Sigmoid colon (tissue), 7 donors: Measurements from ENCODE around the gene SLC39A13. TPM values are rescaled to one million over a fixed set of nuclear protein-coding genes. Genes with fewer than 3 reads are reported as not detected.

Source experiments
- DNase-seq: peaks from one replicate; pipeline ENCODE4 v3.0.0-alpha.2; 2019
- H3K27ac ChIP-seq, 4 donors: fragments of 200-600 bp; sonication (generic); one replicate each; pipeline ENCODE4 v1.5.1; 2016 to 2019; ENCODE audit warnings: mild to moderate bottlenecking in 1 of 4
- H3K27me3 ChIP-seq, 3 donors: fragments of 200-600 bp; sonication (generic); one replicate each; pipeline ENCODE4 v1.5.1; 2019; ENCODE audit warnings: mild to moderate bottlenecking in 1 of 3
- H3K36me3 ChIP-seq, 4 donors: fragments of 200-600 bp; sonication (generic); one replicate each; pipeline ENCODE4 v1.5.1; 2016 to 2019
- H3K4me1 ChIP-seq, 4 donors: fragments of 200-600 bp; sonication (generic); one replicate each; pipeline ENCODE4 v1.5.1; 2017 to 2019
- H3K4me3 ChIP-seq, 4 donors: fragments of 200-600 bp; sonication (generic); one replicate each; pipeline ENCODE4 v1.5.1; 2017 to 2019; ENCODE audit warnings: mild to moderate bottlenecking in 2 of 4, moderate library complexity in 1 of 4
- H3K9me3 ChIP-seq, 4 donors: fragments of 200-600 bp in 3 of 4; sonication (generic) in 3 of 4; one replicate each; pipeline versions ENCODE4 v1.5.1 to v1.6.1; 2013 to 2019
- EP300 ChIP-seq, 4 donors: sonication (generic); formaldehyde crosslinking; IDR thresholded peaks; one replicate each; pipeline ENCODE4 v1.6.1; 2017; ENCODE audit warnings: antibody characterized with exemption in 4 of 4
- POLR2A ChIP-seq, 2 donors: fragments of 450-650 bp; IDR thresholded peaks; one replicate each; pipeline ENCODE4 v1.6.1; 2016; ENCODE audit warnings: antibody characterized with exemption in 2 of 2, mild to moderate bottlenecking in 2 of 2, moderate library complexity in 2 of 2
- POLR2AphosphoS5 ChIP-seq, 4 donors: sonication (generic); formaldehyde crosslinking; IDR thresholded peaks; one replicate each; pipeline ENCODE4 v1.6.1; 2017; ENCODE audit warnings: antibody characterized with exemption in 4 of 4
- WGBS, 2 donors: extraction: QIAGEN DNeasy Blood & Tissue Kit; methylation state at CpG; one replicate each; pipeline ENCODE4 v1.1.7; 2013; 5-methylcytosine and 5-hydroxymethylcytosine counted together
- intact Hi-C: fragments of 100-400 bp; cut with DNase I; formaldehyde crosslinking; loops from one replicate; pipeline ENCODE4 v1.15.1; 2023
- polyA plus RNA-seq, 3 donors: library from polyadenylated mRNA; stranded (reverse); fragments of 200-250 nt; gene quantifications; one replicate each; pipeline ENCODE4 v1.2.3, GENCODE V29; 2013
- total RNA-seq, 4 donors: library from RNA; depleted of rRNA; stranded (reverse); fragments of >200 nt; gene quantifications; one replicate each; pipeline ENCODE4 v1.1.0, GENCODE V29; 2016
- TF ChIP-seq, protein P1 (sequence below), 4 experiments: fragments of 450-650 bp in 3 of 4; fragments of 200-600 bp in 1 of 4; IDR thresholded peaks; one replicate each; pipeline ENCODE4 v1.5.1; 2016 to 2019; ENCODE audit warnings: antibody characterized with exemption in 4 of 4, mild to moderate bottlenecking in 3 of 4, moderate library complexity in 2 of 4
- donor health status: healthy with polysubstance abuse.
- donor health status: Bipolar disorder and iron deficiency.
- donor health status: healthy.

The SLC39A13 gene
- total and polyA plus RNA-seq, 7 donors, result 4.6 to 87.5 (median 38.2) TPM

DNA sequence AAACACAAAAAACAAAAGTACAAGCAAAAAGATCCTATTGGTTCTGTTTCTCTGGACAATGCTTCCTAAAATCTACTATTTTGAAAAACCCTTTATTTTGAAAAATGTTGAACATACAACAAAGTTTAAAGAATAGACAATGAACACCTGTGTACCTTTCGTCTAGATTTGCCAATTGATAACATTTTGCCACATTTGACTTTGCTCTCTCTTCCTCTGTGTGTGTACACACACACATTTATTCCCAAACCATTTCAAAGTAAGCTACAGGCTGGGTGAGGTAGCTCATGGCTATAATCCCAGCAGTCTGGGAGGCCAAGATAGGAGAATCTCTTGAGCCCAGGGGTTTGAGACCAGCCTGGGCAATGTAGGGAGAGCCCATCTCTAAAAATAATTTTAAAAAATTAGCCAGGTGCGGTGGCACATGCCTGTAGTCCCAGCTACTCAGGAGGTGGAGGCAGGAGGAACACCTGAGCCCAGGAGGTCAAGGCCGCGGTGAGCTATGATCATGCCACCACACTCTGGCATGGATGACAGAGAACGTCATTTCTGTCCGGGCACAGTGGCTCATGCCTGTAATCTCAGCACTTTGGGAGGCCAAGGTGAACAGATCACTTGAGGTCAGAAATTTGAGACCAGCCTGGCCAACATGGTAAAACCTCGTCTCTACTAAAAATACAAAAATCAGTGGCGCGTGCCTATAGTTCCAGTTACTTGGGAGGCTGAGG, 23.1 kb downstream of the SLC39A13 start:
- Histone ChIP-seq H3K4me3 (no peak overlapping the region), H3K27me3 (no peaks in the 10 kb centered on the region), H3K4me1 (peaks cover 0 to 13% (median 7%) of the 10 kb centered on the region in 4 donors), H3K9me3 (no peaks in the 10 kb centered on the region), H3K27ac (no peak overlapping the region), H3K36me3 (no peaks in the 10 kb centered on the region)
- WGBS, 2 donors, result 90 to 93% methylated on average over 9 of the region's 9 CpGs
- DNase-seq, result no peak
- TF ChIP-seq EP300 (IDR thresholded peaks at IDR 0.05), result no peak
- intact Hi-C loops, result no loop called here

DNA sequence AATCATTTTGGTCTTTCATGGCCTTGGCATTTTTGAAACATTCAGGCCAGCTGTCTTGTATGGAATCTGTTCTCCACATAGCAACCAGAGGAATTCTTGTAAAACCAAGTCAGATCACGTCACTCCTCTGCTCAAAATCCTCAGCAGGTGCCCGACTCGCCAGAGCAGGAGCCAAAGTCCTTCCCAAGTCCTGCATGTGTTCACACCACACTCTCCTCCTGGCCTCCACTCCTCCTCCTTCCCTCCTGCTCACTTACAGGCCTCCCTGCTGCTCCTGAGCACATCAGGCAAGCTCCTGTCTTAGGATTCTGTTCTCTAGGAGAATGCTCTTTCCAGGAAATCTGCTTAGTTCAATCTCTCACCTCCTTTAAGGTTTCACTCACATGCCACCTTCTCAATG, 24.8 kb downstream of the SLC39A13 start:
- no peak for DNase-seq
- no peaks in the 10 kb centered on the region for H3K36me3 ChIP-seq
- no peaks in the 10 kb centered on the region for H3K27me3 ChIP-seq
- H3K9me3 ChIP-seq, result no peaks in the 10 kb centered on the region
- H3K4me3 ChIP-seq, result no peak overlapping the region
- no peak for TF ChIP-seq POLR2A (IDR thresholded peaks at IDR 0.05)
- no peak for TF ChIP-seq POLR2AphosphoS5 (IDR thresholded peaks at IDR 0.05)
- no peak for TF ChIP-seq EP300 (IDR thresholded peaks at IDR 0.05)
- TF ChIP-seq, protein P1, sequence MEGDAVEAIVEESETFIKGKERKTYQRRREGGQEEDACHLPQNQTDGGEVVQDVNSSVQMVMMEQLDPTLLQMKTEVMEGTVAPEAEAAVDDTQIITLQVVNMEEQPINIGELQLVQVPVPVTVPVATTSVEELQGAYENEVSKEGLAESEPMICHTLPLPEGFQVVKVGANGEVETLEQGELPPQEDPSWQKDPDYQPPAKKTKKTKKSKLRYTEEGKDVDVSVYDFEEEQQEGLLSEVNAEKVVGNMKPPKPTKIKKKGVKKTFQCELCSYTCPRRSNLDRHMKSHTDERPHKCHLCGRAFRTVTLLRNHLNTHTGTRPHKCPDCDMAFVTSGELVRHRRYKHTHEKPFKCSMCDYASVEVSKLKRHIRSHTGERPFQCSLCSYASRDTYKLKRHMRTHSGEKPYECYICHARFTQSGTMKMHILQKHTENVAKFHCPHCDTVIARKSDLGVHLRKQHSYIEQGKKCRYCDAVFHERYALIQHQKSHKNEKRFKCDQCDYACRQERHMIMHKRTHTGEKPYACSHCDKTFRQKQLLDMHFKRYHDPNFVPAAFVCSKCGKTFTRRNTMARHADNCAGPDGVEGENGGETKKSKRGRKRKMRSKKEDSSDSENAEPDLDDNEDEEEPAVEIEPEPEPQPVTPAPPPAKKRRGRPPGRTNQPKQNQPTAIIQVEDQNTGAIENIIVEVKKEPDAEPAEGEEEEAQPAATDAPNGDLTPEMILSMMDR (IDR thresholded peaks at IDR 0.05), result no peak
- intact Hi-C loops, result no loop called here
- peaks cover 0 to 16% (median 9%) of the 10 kb centered on the region in 4 donors for H3K4me1 ChIP-seq
- 20 to 55% methylated on average over 3 of the region's 3 CpGs for WGBS, 2 donors
- H3K27ac ChIP-seq, result no peak overlapping the region

DNA sequence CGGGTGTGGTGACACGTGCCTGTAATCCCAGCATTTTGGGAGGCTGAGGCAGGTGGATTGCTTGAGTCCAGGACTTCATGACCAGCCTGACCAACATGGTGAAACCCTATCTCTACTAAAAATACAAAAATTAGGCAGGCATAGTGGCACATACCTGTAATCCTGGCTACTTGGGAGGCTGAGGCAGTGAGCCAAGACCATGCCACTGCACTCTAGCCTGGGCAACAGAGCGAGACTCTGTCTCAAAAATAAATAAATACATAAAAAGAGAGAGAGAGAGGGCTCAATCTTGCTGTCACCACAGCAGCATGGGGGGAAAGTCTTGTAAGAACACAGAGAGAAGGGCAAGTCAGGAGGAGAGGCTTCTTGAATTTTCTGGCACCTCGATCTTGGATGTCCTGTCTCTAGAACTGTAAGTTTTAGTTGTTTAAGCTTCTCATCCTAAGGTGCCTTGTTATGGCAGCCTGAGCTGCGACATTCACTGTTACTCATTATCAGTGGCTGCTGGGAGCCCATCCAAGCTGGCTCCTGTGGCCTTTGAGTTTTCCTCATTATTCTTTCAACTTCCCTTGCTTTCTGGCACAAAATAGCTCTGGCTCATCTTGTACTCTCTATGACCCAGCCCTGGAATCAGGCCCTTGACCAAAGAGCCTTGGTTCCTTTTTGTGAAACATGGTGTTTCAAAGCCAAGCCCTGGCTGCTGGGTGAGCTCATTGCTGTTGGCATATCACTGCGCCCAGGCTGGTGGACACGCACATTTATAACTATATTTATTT, 25.8 kb downstream of the SLC39A13 start:
- peak overlapping the region; percentile 20 to 53 (median 36) for H3K27ac ChIP-seq
- peak; percentile 67 for DNase-seq

DNA sequence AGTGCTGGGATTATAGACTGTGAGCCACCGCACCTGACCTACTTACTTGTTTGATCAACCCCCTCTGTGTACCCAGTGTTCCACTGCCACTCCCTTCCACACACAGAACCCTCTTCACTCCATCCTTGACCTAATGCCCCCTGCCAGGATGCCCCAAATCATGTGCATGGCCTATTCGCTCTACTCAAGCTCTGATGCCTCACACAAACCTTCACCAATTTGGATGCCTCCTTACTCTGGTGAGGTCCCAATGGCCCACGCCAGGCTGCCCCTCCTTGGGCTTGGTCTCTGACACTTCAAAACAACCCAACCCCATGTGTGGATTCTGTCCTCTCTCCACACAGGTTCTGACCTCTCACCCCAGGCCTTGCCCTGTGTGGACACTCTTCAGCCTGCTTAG, 27.3 kb downstream of the SLC39A13 start:
- 72 to 89% methylated on average over 3 of the region's 3 CpGs for WGBS, 2 donors
- DNase-seq, result no peak
- Histone ChIP-seq H3K27me3 (no peaks in the 10 kb centered on the region), H3K4me3 (no peak overlapping the region), H3K9me3 (no peaks in the 10 kb centered on the region), H3K36me3 (no peaks in the 10 kb centered on the region), H3K4me1 (peaks cover 0 to 16% (median 10%) of the 10 kb centered on the region in 4 donors), H3K27ac (no peak overlapping the region)
- intact Hi-C loops, result no loop called here
- TF ChIP-seq POLR2A (IDR thresholded peaks at IDR 0.05) (no peak), POLR2AphosphoS5 (IDR thresholded peaks at IDR 0.05) (no peak), EP300 (IDR thresholded peaks at IDR 0.05) (no peak)

More for the DNA sequence above, 25.8 kb downstream of the SLC39A13 start:
- Histone ChIP-seq H3K36me3 (no peaks in the 10 kb centered on the region), H3K27me3 (no peaks in the 10 kb centered on the region), H3K4me1 (peaks cover 0 to 16% (median 10%) of the 10 kb centered on the region in 4 donors), H3K4me3 (no peak overlapping the region), H3K9me3 (no peaks in the 10 kb centered on the region)
- WGBS, 2 donors, result 86 to 93% methylated on average over 7 of the region's 7 CpGs
- TF ChIP-seq POLR2AphosphoS5 (IDR thresholded peaks at IDR 0.05), result peak in 1 of 4 donors; percentile 15
- no peak for TF ChIP-seq POLR2A (IDR thresholded peaks at IDR 0.05)
- TF ChIP-seq, protein P1 (IDR thresholded peaks at IDR 0.05), result no peak
- TF ChIP-seq EP300 (IDR thresholded peaks at IDR 0.05), result no peak
- intact Hi-C loops, result no loop called here

DNA sequence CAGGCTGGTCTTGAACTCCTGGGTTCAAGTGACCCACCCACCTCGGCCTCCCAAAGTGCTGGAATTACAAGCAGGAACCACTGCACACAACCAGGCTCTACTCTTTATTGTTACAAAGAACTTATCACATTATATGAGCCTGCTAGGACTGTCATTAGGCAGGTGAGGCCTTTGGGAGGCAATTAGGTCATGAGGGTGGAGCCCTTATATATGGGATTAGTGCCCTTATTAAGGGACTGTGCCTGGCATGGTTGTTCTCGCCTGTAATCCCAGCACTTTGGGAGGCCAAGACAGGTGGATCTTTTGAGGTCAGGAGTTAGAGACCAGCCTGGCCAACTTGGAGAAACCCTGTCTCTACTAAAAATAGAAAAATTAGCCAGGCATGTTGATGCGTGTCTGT, 28.3 kb downstream of the SLC39A13 start:
- DNase-seq, result no peak
- no peaks in the 10 kb centered on the region for H3K36me3 ChIP-seq
- TF ChIP-seq, protein P1 (IDR thresholded peaks at IDR 0.05), result no peak
- no peak for TF ChIP-seq EP300 (IDR thresholded peaks at IDR 0.05)
- no peak for TF ChIP-seq POLR2A (IDR thresholded peaks at IDR 0.05)
- TF ChIP-seq POLR2AphosphoS5 (IDR thresholded peaks at IDR 0.05), result no peak
- no peak overlapping the region for H3K4me3 ChIP-seq
- intact Hi-C loops, result no loop called here
- no peaks in the 10 kb centered on the region for H3K27me3 ChIP-seq
- WGBS, 2 donors, result 89 to 97% methylated on average over 3 of the region's 3 CpGs
- no peak overlapping the region for H3K27ac ChIP-seq
- no peaks in the 10 kb centered on the region for H3K9me3 ChIP-seq
- H3K4me1 ChIP-seq, result peaks cover 0 to 16% (median 10%) of the 10 kb centered on the region in 4 donors
